NT2/D1 (cell line): ENCODE data around the gene PSMG1.

Experiments
- DNase-seq: peaks from one replicate; pipeline ENCODE4 v3.0.0-alpha.2; 2011; ENCODE audit warnings: low read depth, low spot score
- H3K27me3 ChIP-seq: 2 replicates; pipeline ENCODE4 v1.6.0; 2011; ENCODE audit warnings: mild to moderate bottlenecking; ENCODE audit not compliant: insufficient read length, insufficient read depth
- H3K36me3 ChIP-seq: 2 replicates; pipeline ENCODE4 v1.6.1; 2011; ENCODE audit warnings: mild to moderate bottlenecking, low read length, mixed read lengths; ENCODE audit not compliant: insufficient read depth, insufficient read length
- H3K4me1 ChIP-seq: 2 replicates; pipeline ENCODE4 v1.5.1; 2011; ENCODE audit not compliant: insufficient read depth, insufficient read length
- H3K4me3 ChIP-seq: 2 replicates; pipeline ENCODE4 v1.5.1; 2011; ENCODE audit warnings: low read depth; ENCODE audit not compliant: insufficient read length
- H3K9ac ChIP-seq: 2 replicates; pipeline ENCODE4 v1.6.0; 2011; ENCODE audit warnings: low read depth; ENCODE audit not compliant: insufficient read length
- H3K9me3 ChIP-seq: 2 replicates; pipeline ENCODE4 v1.5.1; 2011; ENCODE audit warnings: mild to moderate bottlenecking, low read length; ENCODE audit not compliant: insufficient read depth
- SUZ12 ChIP-seq: IDR thresholded peaks from 2 replicates; pipeline ENCODE4 v1.6.1; 2011; ENCODE audit not compliant: insufficient read length, insufficient read depth; ENCODE audit errors: extremely low read depth
- YY1 ChIP-seq: IDR thresholded peaks from 2 replicates; pipeline ENCODE4 v1.6.1; 2011; ENCODE audit not compliant: insufficient read length, insufficient read depth
- ZNF274 ChIP-seq: IDR thresholded peaks from 2 replicates; pipeline ENCODE4 v1.6.1; 2011; ENCODE audit warnings: mild to moderate bottlenecking, low read depth, low read length

The PSMG1 gene

DNA sequence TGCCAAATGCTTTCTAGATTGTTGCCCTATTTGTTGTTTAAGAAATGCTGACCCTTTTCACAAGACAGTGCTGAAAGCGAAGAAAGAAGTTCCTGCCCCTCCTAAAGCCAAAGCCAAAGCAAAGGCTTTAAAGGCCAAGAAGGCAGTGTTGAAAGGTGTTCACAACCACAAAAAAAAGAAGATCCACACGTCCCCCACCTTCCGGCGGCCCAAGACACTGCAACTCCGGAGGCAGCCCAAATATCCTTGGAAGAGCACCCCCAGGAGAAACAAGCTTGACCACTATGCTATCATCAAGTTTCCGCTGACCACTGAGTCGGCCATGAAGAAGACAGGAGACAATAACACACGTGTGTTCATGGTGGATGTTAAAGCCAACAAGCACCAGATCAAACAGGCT lies 55.7 kb downstream of the PSMG1 start:
- no peak overlapping the region for H3K4me3 ChIP-seq
- H3K9me3 ChIP-seq, result peaks cover 11% of the 10 kb centered on the region; the same call in 1 of the 2 replicates
- peaks cover 3% of the 10 kb centered on the region for H3K4me1 ChIP-seq
- TF ChIP-seq SUZ12 (no peak), ZNF274 (no peak), YY1 (no peak)
- no peaks in the 10 kb centered on the region for H3K36me3 ChIP-seq
- no peak for DNase-seq
- no peaks in the 10 kb centered on the region for H3K27me3 ChIP-seq
- no peak overlapping the region for H3K9ac ChIP-seq

DNA sequence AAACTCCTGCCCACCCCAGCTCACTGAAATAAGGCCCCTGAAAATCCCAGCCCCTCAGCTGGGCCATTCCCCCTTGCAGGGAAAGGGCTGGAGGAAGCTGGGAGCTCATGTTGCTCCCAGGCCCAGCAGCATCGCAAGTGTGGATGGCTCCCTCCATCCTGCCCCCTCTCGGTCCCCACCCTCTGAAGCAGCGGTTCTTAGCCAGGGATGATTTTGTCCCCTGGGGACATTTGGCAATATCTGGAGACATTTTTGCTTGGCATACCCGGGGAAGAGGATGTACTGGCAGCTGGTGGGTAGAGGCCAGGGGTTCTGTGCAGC lies 56.8 kb downstream of the PSMG1 start:
- Histone ChIP-seq H3K4me3 (no peak overlapping the region), H3K36me3 (no peaks in the 10 kb centered on the region), H3K27me3 (no peaks in the 10 kb centered on the region), H3K9ac (no peak overlapping the region), H3K4me1 (peaks cover 3% of the 10 kb centered on the region), H3K9me3 (peaks cover 9% of the 10 kb centered on the region; the same call in 1 of the 2 replicates)
- no peak for DNase-seq
- no peak for TF ChIP-seq ZNF274
- no peak for TF ChIP-seq YY1
- TF ChIP-seq SUZ12, result no peak

DNA sequence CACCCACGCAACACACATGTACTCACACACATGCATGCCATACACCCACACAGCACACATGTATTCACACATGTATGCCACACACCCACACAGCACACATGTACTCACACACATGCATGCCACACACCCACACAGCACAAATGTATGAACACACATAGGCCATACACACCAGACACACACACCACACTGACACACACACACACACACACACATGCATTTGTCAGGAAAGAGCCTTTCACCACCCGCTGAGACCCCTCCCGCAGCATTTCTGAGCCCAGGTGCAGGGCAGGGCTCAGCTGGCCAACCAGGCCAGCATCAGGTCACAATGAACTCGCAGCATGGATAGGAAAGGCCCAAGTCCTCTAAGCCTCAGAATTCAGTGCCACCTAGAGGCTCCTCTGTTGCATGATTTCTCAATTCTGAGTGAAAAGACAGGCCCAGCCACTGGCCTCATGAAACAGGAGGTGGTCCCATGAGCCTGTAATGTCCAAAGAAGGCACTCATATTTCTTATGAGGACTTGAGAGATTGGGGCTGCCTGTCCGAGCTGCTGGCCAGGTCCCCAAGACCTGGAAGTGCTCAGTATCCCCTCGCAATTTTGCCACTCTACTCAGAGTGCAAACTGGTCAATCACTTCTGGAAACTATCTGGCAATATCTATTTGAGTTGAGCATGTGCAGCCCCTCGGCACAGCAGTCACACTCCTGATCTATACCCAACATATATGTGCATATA lies 57.3 kb downstream of the PSMG1 start:
- Histone ChIP-seq H3K36me3 (no peaks in the 10 kb centered on the region), H3K27me3 (no peaks in the 10 kb centered on the region), H3K9ac (no peak overlapping the region), H3K9me3 (peaks cover 4% of the 10 kb centered on the region; the same call in 1 of the 2 replicates), H3K4me3 (no peak overlapping the region), H3K4me1 (peaks cover 3% of the 10 kb centered on the region)
- TF ChIP-seq ZNF274 (no peak), SUZ12 (no peak), YY1 (no peak)
- DNase-seq, result peak; percentile 85
